ENCODE results near the gene PHLPP1.

DNA sequence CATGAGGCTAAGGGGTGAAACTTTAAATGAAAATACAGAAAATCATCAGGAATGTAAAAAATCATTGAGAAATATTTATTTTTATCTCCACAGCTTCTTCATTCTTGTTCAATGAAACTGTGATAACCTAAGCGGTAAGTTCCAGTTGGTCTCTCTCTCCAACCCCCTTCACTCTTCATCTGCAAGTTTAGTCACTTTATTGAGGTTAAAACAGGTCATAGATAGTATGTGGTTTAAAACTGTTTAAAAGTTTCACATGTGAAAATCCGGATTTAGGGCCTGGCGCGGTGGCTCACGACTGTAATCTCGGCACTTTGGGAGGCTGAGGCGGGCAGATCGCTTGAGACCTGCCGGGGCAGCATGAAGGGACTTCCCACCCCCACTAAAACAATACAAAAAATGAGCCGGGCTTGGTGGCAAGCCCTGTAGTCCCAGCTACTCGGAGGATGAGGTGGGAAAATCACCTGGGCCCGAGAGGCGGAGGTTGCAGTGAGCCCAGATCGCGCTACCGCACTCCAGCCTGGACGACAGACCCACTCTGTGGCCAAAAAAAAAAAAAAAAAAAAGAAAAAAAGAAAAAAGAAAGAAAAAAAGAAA, 1.6 kb upstream of the PHLPP1 start:
- TF ChIP-seq POLR2A (IDR thresholded peaks at IDR 0.05; ENCODE audit: low read length), result no peak
- TF ChIP-seq GATA1 (IDR thresholded peaks at IDR 0.05; ENCODE audit: low read depth, low read length), result no peak
